GM18511 (cell line): ENCODE results near the gene TBC1D24.

ENCODE experiments used
- ATAC-seq: cut with Tn5 transposase; IDR thresholded peaks from one replicate; pipeline ENCODE4 v1.9.1; 2021; ENCODE audit warnings: mild to moderate bottlenecking, moderate library complexity; ENCODE audit not compliant: unreplicated experiment

TBC1D24 gene

GRCh38 chr16:2449118-2449517 lies 25.8 kb upstream of the TBC1D24 start:
- no peak for ATAC-seq

- no peak for ATAC-seq
Measured at GRCh38 chr16:2450535-2450934, 24.4 kb upstream of the TBC1D24 start.

- ATAC-seq = no peak
Measured at GRCh38 chr16:2450975-2451381, 23.9 kb upstream of the TBC1D24 start.

GRCh38 chr16:2451851-2452320 lies 23.0 kb upstream of the TBC1D24 start:
- no peak for ATAC-seq

- no peak for ATAC-seq
Measured at GRCh38 chr16:2452650-2453049, 22.3 kb upstream of the TBC1D24 start.

GRCh38 chr16:2455081-2455845 lies 19.7 kb upstream of the TBC1D24 start:
- no peak for ATAC-seq

GRCh38 chr16:2456551-2457153 lies 18.3 kb upstream of the TBC1D24 start:
- ATAC-seq = no peak

GRCh38 chr16:2457267-2457666 lies 17.7 kb upstream of the TBC1D24 start:
- no peak for ATAC-seq

- ATAC-seq = no peak
Measured at GRCh38 chr16:2457946-2458345, 17.0 kb upstream of the TBC1D24 start.

GRCh38 chr16:2458887-2459646 lies 15.9 kb upstream of the TBC1D24 start:
- no peak for ATAC-seq

- ATAC-seq = peak; percentile 93
Measured at GRCh38 chr16:2459647-2460390, 15.1 kb upstream of the TBC1D24 start, which contains the start of gene TEDC2. Gene TEDC2 (plus strand): TSS chr16:2460109. CDS start chr16:2460145, 36 bp downstream.

- ATAC-seq = no peak
Measured at GRCh38 chr16:2460391-2460713, 14.6 kb upstream of the TBC1D24 start.

GRCh38 chr16:2460916-2461315 lies 14.0 kb upstream of the TBC1D24 start:
- ATAC-seq = no peak

GRCh38 chr16:2462031-2462866 lies 12.7 kb upstream of the TBC1D24 start:
- no peak for ATAC-seq

GRCh38 chr16:2464333-2464732 lies 10.6 kb upstream of the TBC1D24 start:
- no peak for ATAC-seq

GRCh38 chr16:2465653-2466415 lies 9.1 kb upstream of the TBC1D24 start:
- no peak for ATAC-seq

GRCh38 chr16:2466667-2467527 lies 8.0 kb upstream of the TBC1D24 start:
- ATAC-seq = no peak

- ATAC-seq = no peak
Measured at GRCh38 chr16:2467528-2468232, 7.2 kb upstream of the TBC1D24 start.
